ENCODE results near the gene CBX6. TPM values are rescaled to one million over a fixed set of nuclear protein-coding genes. Genes with fewer than 3 reads are reported as not detected.
"Not testable (repeated sequence)": the region's sequence is repeated elsewhere in the genome, so short reads cannot be mapped to it uniquely, and the experiment has no call there.

Gene CBX6
- total RNA-seq, 2 experiments from 2014 or later, result 41.6 to 42.8 TPM

DNA sequence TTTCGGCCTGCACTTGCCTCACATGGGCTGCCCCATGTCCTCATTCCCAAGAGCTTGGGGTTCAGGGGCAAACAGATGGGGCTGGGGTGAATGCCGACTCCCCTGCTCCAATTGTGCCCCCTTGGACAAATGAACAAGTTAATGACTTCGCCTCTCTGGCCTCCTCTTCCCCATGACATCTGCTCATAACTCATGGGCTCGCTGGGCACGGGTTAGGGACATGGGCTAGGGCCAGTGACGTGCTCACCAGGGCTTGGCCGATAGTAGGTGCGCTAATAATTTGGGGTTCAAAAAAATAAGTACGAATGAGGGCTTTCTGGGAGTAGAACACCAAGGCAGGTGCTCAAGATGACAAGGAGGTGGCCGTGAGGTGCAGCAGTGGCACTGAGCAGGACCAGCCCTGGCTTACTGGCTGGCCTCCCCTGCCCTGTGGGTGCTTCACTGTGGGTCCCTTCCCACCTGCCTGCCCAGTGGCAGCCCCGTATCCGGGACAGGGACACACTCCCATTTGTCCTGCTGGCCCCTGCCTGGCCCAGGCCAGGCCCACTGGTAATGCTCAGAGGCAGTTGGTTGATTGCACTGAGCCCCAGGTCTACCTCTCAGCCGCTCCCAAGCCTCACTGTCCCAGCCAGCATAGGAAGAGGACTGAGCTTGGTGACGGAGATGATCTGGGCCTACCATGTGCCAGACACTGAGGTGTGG is 12.3 kb downstream of the CBX6 start:
- Mint-ChIP-seq H3K4me3 (no peak overlapping the region), H3K4me1 (ENCODE audit: low read depth) (no peaks in the 10 kb centered on the region), H3K36me3 (ENCODE audit: low read depth) (peaks cover 4% of the 10 kb centered on the region), H3K27ac (no peak overlapping the region), H3K9me3 (no peaks in the 10 kb centered on the region), H3K27me3 (no peaks in the 10 kb centered on the region)
- no peak for DNase-seq
- Histone ChIP-seq H3K4me1 (ENCODE audit: insufficient read depth, low read length) (peaks cover 7% of the 10 kb centered on the region), H3K27me3 (ENCODE audit: control insufficient read depth in 1 of 2, insufficient read depth in 2 of 2, low read length in 2 of 2) (no peaks in the 10 kb centered on the region), H3K4me3 (ENCODE audit: low read length) (no peak overlapping the region), H3K27ac (ENCODE audit: low read depth in 1 of 2, low read length in 2 of 2) (no peak overlapping the region), H3K36me3 (ENCODE audit: insufficient read depth, low read length) (no peaks in the 10 kb centered on the region), H3K9me3 (ENCODE audit: control insufficient read depth in 1 of 2, insufficient read depth in 1 of 2, low read length in 2 of 2) (no peaks in the 10 kb centered on the region)
- CTCF ChIA-PET, result interaction anchor here (2.1 kb wide), 1 partner anchor 10 kb away, joined by 7 read pairs; no protein-coding TSS in a partner anchor
- no peak for ATAC-seq (ENCODE audit: poor library complexity)
- POLR2A ChIA-PET, result no interaction called here
- TF ChIP-seq, protein P1, sequence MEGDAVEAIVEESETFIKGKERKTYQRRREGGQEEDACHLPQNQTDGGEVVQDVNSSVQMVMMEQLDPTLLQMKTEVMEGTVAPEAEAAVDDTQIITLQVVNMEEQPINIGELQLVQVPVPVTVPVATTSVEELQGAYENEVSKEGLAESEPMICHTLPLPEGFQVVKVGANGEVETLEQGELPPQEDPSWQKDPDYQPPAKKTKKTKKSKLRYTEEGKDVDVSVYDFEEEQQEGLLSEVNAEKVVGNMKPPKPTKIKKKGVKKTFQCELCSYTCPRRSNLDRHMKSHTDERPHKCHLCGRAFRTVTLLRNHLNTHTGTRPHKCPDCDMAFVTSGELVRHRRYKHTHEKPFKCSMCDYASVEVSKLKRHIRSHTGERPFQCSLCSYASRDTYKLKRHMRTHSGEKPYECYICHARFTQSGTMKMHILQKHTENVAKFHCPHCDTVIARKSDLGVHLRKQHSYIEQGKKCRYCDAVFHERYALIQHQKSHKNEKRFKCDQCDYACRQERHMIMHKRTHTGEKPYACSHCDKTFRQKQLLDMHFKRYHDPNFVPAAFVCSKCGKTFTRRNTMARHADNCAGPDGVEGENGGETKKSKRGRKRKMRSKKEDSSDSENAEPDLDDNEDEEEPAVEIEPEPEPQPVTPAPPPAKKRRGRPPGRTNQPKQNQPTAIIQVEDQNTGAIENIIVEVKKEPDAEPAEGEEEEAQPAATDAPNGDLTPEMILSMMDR (IDR thresholded peaks at IDR 0.05), result no peak
- intact Hi-C loops (cut with DNase I, micrococcal nuclease), result no loop called here

DNA sequence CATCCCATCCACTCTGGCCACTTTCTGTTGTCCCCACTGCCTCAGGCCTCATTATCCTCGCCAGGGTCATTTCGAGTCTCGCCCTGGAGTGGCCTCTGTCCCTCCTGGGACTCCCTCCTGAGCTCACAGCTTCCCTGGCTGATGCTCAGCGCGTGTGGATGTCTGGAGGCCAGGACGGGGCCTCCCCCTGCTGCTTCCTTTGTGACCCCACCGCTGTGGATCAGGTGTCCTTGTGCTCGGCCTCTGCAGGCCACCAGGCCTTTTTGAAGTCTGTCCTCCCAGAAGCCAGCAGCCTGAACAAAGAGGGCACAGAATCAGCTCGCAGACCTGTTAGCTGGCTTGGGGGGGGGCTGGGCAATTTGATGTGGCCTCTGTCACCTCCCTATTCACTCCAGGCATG is 13.5 kb downstream of the CBX6 start:
- H3K4me3 Mint-ChIP-seq, result no peak overlapping the region
- intact Hi-C loops (cut with DNase I, micrococcal nuclease), result no loop called here
- Histone ChIP-seq H3K27ac (ENCODE audit: low read depth in 1 of 2, low read length in 2 of 2) (no peak overlapping the region), H3K4me1 (ENCODE audit: insufficient read depth, low read length) (peaks cover 5% of the 10 kb centered on the region), H3K27me3 (ENCODE audit: control insufficient read depth in 1 of 2, insufficient read depth in 2 of 2, low read length in 2 of 2) (no peaks in the 10 kb centered on the region), H3K9me3 (ENCODE audit: control insufficient read depth in 1 of 2, insufficient read depth in 1 of 2, low read length in 2 of 2) (no peaks in the 10 kb centered on the region), H3K36me3 (ENCODE audit: insufficient read depth, low read length) (no peaks in the 10 kb centered on the region), H3K4me3 (ENCODE audit: low read length) (no peak overlapping the region)
- CTCF ChIA-PET, result interaction anchor here (2.1 kb wide), 1 partner anchor 12 kb away, joined by 7 read pairs; no protein-coding TSS in a partner anchor
- H3K36me3 Mint-ChIP-seq (ENCODE audit: low read depth), result peaks cover 4% of the 10 kb centered on the region
- no peaks in the 10 kb centered on the region for H3K4me1 Mint-ChIP-seq (ENCODE audit: low read depth)
- H3K27ac Mint-ChIP-seq, result no peak overlapping the region
- DNase-seq, result no peak
- TF ChIP-seq, protein P1 (IDR thresholded peaks at IDR 0.05), result no peak
- no peaks in the 10 kb centered on the region for H3K9me3 Mint-ChIP-seq
- H3K27me3 Mint-ChIP-seq, result no peaks in the 10 kb centered on the region
- POLR2A ChIA-PET, result no interaction called here
- ATAC-seq (ENCODE audit: poor library complexity), result no peak

GRCh38 chr22:38854476-38854875 is 17.5 kb downstream of the CBX6 start:
- H3K27me3 Mint-ChIP-seq; H3K4me1 ChIP-seq (ENCODE audit: insufficient read depth, low read length); ATAC-seq (ENCODE audit: poor library complexity); H3K9me3 Mint-ChIP-seq; H3K36me3 ChIP-seq (ENCODE audit: insufficient read depth, low read length); H3K9me3 ChIP-seq (ENCODE audit: control insufficient read depth in 1 of 2, insufficient read depth in 1 of 2, low read length in 2 of 2); H3K4me3 Mint-ChIP-seq; H3K4me1 Mint-ChIP-seq (ENCODE audit: low read depth); H3K27ac ChIP-seq (ENCODE audit: low read depth in 1 of 2, low read length in 2 of 2); H3K4me3 ChIP-seq (ENCODE audit: low read length); intact Hi-C loops (cut with DNase I, micrococcal nuclease); DNase-seq; H3K27ac Mint-ChIP-seq; H3K36me3 Mint-ChIP-seq (ENCODE audit: low read depth); H3K27me3 ChIP-seq (ENCODE audit: control insufficient read depth in 1 of 2, insufficient read depth in 2 of 2, low read length in 2 of 2): not testable (repeated sequence)
- ChIA-PET POLR2A (interaction anchor here (0.7 kb wide), 1 partner anchor 55 kb away, joined by 3 read pairs; no protein-coding TSS in a partner anchor), CTCF (interaction anchor here (0.7 kb wide), 1 partner anchor 129 kb away, joined by 4 read pairs; no protein-coding TSS in a partner anchor)

DNA sequence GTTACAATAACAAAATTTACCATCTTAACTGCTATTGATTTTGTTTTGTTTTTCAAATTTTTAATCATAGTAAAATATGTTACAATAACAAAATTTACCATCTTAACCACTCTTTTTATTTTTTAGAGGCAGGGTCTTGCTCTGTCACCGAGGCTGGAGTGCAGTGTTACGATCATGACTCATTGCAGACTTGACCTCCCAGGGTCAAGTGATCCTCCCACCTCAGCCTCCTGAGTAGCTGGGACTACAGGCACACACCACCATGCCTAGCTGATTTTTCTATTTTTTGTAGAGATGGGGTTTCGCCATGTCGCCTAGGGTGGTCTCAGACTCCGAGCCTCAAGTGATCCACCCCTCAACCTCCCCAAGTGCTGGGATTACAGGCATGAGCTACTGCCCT is 18.1 kb downstream of the CBX6 start:
- H3K36me3 ChIP-seq (ENCODE audit: insufficient read depth, low read length); H3K27me3 Mint-ChIP-seq; H3K27ac Mint-ChIP-seq; DNase-seq; H3K4me1 Mint-ChIP-seq (ENCODE audit: low read depth); ATAC-seq (ENCODE audit: poor library complexity); CTCF ChIA-PET; H3K9me3 ChIP-seq (ENCODE audit: control insufficient read depth in 1 of 2, insufficient read depth in 1 of 2, low read length in 2 of 2); H3K4me3 ChIP-seq (ENCODE audit: low read length); H3K9me3 Mint-ChIP-seq; H3K4me1 ChIP-seq (ENCODE audit: insufficient read depth, low read length); H3K27ac ChIP-seq (ENCODE audit: low read depth in 1 of 2, low read length in 2 of 2); H3K36me3 Mint-ChIP-seq (ENCODE audit: low read depth); intact Hi-C loops (cut with DNase I, micrococcal nuclease); H3K4me3 Mint-ChIP-seq; H3K27me3 ChIP-seq (ENCODE audit: control insufficient read depth in 1 of 2, insufficient read depth in 2 of 2, low read length in 2 of 2); POLR2A ChIA-PET: not testable (repeated sequence)
